ENCODE results near the gene MRGPRE. TPM values are rescaled to one million over a fixed set of nuclear protein-coding genes. Genes with fewer than 3 reads are reported as not detected.

The MRGPRE gene
- total RNA-seq, 1 donor from 2014 or later, result not detected

GRCh38 chr11:3216027-3216525 is 16.1 kb downstream of the MRGPRE start:
- FAIRE-seq (no peak), DNase-seq (ENCODE audit: low spot score in 2 of 2) (no peak)

DNA sequence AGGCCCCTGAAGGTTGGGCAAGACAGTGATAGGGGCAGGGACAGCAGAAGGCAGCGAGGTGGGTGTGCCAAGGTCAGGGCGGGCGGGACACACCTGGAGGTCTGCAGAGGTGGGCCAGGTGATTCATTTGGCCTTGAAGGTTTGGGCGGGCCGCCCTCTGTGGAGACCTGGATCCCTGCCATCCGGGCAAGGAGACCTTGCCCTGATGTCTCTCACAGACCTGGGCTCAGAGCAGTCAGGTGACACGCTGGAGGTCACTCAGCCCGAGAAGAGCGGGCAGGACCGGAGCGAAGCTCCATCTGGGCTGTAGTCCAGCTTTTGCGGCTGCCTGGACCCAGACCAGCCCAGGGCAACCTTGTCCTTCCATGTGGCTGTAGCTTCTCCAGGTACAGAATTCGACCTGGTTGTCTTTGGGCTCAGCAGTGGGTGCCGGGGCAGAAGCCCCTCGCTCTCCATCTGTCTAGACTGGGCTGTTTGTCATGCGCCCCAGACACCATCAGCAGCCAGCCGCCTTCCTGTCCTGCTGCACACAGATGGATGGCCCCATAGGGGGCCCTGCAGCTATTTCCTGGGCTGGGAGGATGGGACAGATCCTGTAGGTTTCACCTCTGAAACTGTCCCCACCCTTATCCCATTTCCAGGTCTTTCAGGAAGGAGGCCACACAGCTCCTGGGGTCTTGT is 16.7 kb downstream of the MRGPRE start:
- DNase-seq (ENCODE audit: low spot score in 2 of 2) (no peak), FAIRE-seq (no peak)

GRCh38 chr11:3214420-3214699 is 17.9 kb downstream of the MRGPRE start:
- no peak for FAIRE-seq
- DNase-seq (ENCODE audit: low spot score in 2 of 2), result no peak

DNA sequence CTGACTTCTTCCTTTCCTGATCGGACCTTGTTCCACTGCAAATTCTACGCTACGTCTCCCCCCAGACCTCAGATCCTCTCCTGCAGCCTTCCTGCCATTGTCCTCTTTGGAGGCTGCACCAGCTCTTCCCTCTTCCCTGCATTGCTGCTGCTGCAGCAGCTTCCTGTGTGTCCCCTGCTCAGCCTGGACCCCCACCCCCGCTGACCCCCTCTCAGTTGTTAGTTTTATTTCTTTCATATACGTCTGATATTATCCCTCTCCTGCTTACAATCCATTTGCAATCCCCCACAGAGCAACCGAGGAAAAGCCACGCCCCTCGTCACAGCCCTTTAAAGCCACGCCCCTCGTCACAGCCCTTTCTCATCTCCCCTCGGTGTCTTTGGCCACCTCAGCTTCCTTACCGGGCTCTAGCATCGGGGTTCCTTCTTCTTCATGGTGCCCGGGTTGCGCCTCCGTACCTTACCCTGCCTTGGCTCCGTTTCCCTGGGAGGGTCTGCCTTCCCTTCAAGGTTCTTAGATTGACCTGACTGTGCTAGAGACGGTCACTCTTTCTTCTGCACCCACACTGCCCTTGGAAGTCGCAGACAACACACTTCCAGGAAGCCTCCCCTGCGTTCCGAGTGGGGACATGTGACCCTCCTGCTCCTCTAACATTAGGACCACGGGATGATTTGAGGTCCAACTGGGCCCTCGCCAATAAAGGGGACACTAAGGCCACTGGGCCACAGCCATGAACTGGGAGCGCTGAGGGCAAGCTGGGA is 18.4 kb downstream of the MRGPRE start:
- FAIRE-seq, result no peak
- DNase-seq (ENCODE audit: low spot score in 2 of 2), result no peak

DNA sequence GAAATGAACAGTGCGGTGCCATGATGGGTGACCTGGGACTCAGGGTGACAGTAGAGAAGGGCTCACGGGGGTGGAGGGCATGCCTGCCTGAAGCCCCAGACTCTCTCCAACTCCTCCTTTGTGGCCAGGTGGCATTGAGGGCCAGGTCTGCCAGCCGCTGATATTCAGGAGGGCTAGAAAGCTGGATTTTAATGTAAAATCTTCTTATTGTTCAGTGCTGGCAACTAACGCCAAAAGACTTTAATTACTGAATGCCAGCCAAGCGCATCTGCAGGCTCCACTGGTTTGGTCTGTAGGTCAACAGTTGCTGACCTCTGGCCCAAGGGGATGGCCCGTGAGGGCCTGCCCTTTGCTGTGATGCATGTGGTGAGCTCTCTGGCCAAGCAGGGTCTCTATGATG is 23.9 kb downstream of the MRGPRE start:
- DNase-seq (ENCODE audit: low spot score in 2 of 2) (no peak), FAIRE-seq (no peak)

GRCh38 chr11:3207526-3208189 is 24.6 kb downstream of the MRGPRE start:
- DNase-seq (ENCODE audit: low spot score in 2 of 2) (no peak), FAIRE-seq (no peak)

GRCh38 chr11:3206922-3207204 is 25.4 kb downstream of the MRGPRE start:
- DNase-seq (ENCODE audit: low spot score in 2 of 2) (no peak), FAIRE-seq (no peak)

- FAIRE-seq (no peak), DNase-seq (ENCODE audit: low spot score in 2 of 2) (no peak)
Measured at GRCh38 chr11:3206156-3206921, 25.9 kb downstream of the MRGPRE start.

DNA sequence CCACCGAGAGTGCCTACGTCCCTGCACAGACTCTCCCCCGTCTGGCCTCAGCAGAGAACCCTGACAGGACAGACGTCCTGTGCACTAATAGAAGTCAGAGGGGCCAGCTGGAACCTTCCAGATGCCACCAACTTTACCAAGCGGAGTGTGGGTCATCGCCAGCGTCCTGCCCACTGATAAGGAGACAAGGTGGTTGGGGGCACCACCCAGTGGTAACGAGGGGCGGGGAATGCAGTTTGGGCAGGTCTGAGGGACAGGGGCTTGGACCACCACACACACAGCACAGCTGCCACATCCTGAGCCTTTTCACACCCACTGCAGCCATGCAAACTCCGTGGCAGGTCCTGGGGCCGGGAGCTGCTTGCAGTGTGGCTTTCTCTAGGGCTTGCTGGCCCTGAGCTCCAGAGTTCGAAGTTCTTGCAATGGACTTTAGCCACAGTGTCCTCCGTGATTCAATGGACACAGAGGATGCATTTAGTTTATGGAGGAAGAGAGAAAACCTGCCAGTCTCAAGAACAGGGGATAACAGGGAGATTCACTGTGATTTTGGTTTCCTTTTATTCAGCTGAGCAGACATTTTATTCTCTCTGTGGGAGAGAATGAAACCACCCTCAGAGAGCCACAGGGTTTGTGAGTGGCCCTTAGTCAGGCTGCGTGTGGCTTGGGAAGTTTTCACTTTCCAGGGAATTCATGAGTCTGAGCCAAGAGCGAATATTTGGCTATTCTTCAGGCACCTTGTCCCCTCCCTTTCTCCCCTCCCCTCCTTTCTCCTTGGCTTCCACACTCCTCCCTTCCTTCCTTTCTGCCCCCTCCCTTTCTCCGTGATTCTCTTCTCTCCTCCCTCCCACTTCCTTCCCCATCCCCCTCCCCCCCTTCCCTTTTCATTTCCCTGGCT is 26.7 kb downstream of the MRGPRE start:
- DNase-seq (ENCODE audit: low spot score in 2 of 2) (no peak), FAIRE-seq (no peak)

DNA sequence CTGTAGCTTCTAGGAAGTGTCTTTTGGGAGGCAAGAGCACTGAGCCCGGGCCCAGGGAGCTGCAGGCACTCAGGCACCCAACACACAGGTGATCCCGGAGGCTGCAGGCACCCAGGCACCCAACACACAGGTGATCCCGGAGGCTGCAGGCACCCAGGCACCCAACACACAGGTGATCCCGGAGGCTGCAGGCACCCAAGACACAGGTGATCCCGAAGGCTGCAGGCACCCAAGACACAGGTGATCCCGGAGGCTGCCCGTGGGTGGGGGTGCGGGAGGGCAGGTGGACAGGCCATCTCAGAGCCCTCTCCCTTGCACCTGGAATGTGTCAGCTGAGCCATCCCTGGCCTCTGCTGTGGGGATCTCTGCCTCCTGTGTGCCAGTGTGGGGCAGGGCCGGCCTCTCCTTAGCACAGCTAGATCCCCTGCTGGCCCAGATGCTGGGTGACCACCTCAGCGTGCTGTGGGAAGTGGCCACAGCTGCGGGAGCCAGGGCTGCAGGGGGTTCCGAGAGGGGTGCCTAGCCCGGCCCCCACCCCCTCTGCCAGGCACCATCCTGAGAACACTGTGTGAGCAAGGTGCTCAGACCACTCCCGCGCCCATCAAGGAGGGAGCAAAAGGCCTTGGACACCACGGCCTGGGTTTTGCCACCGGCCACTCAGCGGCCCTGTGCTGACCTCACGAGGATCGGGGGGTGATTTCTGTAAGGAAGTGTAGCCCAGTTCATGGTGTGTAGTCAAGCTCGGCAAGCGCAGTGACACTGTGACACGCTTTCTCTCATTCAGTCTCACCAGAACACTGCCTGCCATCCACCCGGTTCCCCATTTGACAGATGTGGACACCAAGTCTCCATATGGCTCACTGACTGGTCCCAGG is 27.8 kb downstream of the MRGPRE start:
- DNase-seq (ENCODE audit: low spot score in 2 of 2) (no peak), FAIRE-seq (no peak)

DNA sequence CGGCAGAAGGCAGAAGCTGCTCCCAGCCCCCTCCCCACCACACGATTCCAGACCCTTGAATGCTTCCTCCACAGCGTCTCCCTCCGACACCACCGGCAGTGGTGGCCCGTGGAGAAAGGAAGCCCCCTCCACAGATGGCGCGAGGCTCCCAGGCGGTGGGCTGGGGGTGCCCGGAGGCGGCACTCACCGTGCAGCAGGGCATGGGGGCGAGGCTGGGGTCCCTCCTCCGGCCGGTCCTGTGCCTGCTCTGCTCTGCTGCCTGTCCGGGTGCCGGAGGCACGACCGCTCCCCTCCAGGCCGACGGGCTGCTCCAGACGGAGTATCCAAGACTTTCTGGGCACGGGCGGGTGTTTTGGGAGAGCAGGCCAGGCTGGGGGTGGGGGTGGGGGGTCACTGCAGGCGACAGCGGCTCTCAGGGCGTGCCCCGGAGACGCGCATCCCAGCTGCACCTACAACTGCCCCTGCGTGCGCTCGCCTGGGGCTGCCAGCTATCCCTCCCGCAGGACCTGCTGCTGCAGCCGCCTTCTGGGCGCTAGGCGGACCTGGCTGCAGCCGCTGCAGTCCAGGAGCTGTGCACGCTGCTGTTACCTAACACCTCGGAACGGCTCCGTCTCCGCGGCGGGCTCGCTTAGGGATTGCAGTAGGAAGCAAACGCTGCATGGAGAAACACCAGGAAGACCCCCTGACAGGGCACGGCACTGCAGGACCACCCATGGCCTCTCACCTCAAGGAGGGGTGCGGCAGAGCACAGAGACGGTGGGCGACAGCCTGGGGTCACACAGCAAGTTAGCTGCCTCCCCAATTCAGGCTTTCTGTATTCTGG is 28.8 kb downstream of the MRGPRE start:
- FAIRE-seq (no peak), DNase-seq (ENCODE audit: low spot score in 2 of 2) (peak in 1 of 2 donors; percentile 58)

- DNase-seq (ENCODE audit: low spot score in 2 of 2), result no peak
- FAIRE-seq, result no peak
Measured at GRCh38 chr11:3202759-3203158, 29.5 kb downstream of the MRGPRE start.

DNA sequence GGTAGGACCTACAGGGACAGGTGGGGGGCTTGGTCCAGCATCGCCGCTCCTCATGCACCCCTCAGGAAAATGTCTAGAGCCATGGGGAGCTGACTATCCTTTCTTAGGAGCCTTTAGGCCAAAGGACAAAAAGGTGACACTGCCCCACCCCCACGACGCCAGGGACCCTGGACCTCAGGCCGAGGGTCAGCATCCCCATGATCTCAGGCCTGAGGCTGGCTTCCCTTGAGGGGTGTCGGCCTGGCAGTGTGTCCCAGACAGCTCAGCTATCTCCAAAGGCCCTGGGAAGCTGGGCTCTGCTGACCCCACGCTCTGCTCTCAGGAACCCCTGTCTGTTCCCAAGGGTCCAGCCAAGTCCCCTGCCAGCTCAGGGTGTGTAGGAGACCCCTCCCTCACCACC is 29.9 kb downstream of the MRGPRE start:
- FAIRE-seq, result no peak
- no peak for DNase-seq (ENCODE audit: low spot score in 2 of 2)

GRCh38 chr11:3201677-3202181 is 30.5 kb downstream of the MRGPRE start:
- FAIRE-seq (no peak), DNase-seq (ENCODE audit: low spot score in 2 of 2) (no peak)

DNA sequence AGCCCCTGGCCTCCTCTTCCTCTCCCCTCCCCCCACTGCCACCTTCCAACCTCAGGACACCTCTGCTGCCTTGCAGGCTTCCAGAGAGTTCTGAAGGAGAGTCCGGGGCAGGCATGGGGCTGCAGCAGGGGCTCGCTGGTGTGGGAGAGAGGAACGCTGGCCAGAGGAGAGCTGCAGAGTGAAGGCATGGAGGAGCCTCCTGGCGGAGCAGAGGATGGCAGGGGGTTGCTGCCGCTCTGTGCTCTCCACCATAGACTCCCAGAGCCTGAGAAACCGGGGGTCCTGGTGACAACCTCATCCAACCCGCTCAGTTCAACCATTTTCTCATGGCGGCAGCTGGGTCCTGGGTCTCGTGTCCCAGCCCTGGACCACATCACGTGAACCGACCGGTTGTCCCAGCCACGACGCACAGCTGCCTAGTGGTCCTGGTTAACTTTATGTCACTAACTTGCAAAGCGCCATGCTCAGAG is 31.1 kb downstream of the MRGPRE start:
- DNase-seq (ENCODE audit: low spot score in 2 of 2) (no peak), FAIRE-seq (no peak)

DNA sequence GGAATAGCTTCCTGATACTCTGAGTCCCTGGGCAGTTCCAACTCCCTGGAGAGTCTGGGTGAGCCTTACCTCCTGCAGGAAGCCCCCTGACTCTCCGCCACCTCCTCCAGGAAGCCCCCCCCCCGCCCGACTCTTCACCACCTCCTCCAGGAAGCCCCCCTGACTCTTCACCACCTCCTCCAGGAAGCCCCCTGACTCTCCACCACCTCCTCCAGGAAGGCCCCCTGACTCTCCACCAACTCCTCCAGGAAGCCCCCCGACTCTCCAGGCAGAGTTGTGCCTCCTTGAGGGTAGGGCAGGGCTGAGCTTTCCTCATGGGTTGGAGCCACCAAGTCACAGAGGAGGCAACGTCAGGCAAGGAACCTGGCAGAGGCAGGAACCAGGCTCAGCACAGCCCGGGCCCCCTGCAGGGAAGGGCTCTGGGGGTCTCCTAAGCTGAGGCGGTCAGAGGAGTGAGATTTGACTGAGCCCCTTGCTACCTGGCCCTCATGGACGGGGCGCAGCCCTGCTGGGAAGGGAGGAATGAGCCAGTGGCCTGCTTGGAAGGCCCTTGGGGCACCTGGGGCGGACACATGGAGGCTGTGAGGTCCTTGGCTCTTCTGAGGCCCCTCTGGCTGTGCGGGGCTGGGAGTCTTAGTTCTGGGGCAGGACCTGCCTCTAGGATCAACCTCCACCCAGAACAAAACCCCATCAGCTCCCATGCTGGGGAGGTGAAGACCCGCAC is 31.7 kb downstream of the MRGPRE start:
- FAIRE-seq (no peak), DNase-seq (ENCODE audit: low spot score in 2 of 2) (no peak)

DNA sequence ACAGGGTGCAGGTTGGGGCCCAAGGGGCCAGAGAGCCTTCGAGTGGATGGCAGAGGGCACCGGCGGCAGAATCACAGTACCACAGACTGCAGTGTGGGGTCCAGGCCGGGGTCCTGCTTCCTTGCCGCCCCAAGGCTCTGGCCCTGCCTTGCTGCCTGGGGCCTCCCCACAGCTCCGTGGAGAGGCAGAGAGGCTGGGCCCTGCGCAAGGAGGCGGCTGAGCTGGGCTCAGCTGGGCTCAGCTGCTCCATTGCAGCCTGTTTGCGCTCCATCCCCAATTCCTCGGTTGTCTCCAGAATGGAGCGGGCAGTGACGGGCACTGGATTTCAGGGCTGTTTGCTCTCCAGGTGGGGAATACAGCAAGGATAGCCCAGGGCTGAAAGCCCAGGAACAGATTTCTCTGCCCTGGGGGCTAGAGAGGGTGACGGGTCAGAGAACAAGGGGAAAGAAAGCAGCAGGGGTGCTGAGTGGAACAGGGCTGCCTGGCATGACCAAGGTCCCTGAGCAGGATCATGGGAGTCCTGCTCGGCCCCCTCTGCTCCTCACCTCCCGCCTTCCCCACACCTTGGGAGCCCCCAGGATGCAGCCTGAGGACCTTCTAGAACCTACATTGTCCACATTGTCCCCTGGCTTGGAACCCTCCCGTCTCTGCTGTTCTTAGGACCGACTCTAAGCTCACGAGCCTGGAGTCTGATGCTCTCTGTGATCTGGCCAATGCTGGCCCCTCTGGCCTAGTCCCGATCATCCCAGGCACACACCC is 32.5 kb downstream of the MRGPRE start:
- FAIRE-seq, result no peak

More for the DNA sequence above, 32.5 kb downstream of the MRGPRE start:
- no peak for DNase-seq (ENCODE audit: low spot score in 2 of 2)
